Measurements from ENCODE around the gene BPI. TPM values are rescaled to one million over a fixed set of nuclear protein-coding genes. Genes with fewer than 3 reads are reported as not detected.

BPI gene
- total RNA-seq, 2 donors from 2014 or later, result 0.41 to 4.5 TPM

DNA sequence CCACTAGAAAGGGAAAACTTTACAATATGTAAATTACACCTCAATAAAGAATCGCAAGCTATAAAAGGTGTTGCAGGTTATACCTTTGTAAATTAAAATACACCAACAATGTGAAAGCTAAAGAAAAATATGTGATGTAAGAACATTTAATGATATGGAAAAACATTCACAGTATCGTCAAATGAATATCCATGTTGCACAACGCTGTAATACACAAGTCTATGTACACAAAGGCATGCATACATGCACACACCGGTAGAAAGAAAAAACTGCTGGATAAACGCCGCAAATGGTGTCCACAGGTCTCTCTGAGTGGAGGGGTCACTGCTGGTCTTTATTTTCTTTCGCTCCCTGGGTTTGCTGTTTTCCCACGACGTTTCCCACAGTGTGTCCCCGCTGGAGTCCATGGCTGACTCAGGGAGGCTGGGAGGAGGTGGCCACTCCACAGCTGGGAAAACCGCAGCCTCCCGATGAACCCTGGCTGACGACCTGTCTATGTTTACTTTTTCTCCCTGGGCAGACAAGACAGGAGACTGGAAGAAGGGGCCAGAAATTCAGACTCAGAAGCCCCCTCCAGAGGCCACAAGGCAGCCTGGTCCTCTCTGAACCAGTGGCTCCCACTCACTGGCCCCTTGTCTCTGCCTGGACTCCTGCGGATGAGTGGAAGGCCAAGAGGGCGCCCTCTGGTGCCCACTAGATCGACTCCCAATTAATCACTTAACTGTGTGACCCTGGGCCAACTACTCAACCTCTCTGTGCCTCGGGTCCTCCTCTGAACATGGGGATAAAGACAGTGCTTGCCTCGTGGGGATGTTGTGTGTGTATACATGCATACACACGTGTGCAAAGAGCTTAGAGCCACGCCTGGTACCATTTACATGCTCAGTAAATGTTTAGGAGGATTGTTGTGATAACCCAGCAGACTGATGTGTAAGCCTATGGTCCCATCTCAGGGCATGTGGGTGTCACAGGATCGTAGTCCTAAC is 12.8 kb upstream of the BPI start:
- no peak for DNase-seq (ENCODE audit: low spot score)
- Histone ChIP-seq H3K9me3 (no peaks in the 10 kb centered on the region), H3K27me3 (replicated peaks; ENCODE audit: insufficient read depth) (no peaks in the 10 kb centered on the region), H3K4me1 (replicated peaks) (no peaks in the 10 kb centered on the region), H3K4me3 (no peak overlapping the region), H3K27ac (no peak overlapping the region), H3K36me3 (no peaks in the 10 kb centered on the region)
- TF ChIP-seq POLR2A (IDR thresholded peaks at IDR 0.05), result no peak
- TF ChIP-seq, protein P1, sequence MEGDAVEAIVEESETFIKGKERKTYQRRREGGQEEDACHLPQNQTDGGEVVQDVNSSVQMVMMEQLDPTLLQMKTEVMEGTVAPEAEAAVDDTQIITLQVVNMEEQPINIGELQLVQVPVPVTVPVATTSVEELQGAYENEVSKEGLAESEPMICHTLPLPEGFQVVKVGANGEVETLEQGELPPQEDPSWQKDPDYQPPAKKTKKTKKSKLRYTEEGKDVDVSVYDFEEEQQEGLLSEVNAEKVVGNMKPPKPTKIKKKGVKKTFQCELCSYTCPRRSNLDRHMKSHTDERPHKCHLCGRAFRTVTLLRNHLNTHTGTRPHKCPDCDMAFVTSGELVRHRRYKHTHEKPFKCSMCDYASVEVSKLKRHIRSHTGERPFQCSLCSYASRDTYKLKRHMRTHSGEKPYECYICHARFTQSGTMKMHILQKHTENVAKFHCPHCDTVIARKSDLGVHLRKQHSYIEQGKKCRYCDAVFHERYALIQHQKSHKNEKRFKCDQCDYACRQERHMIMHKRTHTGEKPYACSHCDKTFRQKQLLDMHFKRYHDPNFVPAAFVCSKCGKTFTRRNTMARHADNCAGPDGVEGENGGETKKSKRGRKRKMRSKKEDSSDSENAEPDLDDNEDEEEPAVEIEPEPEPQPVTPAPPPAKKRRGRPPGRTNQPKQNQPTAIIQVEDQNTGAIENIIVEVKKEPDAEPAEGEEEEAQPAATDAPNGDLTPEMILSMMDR (IDR thresholded peaks at IDR 0.05), result peak in 1 of 4 experiments; percentile 19
- TF ChIP-seq POLR2AphosphoS5 (IDR thresholded peaks at IDR 0.05), result no peak
- 48% methylated on average over 21 of the region's 21 CpGs for WGBS
- intact Hi-C loops (cut with DNase I), result no loop called here

DNA sequence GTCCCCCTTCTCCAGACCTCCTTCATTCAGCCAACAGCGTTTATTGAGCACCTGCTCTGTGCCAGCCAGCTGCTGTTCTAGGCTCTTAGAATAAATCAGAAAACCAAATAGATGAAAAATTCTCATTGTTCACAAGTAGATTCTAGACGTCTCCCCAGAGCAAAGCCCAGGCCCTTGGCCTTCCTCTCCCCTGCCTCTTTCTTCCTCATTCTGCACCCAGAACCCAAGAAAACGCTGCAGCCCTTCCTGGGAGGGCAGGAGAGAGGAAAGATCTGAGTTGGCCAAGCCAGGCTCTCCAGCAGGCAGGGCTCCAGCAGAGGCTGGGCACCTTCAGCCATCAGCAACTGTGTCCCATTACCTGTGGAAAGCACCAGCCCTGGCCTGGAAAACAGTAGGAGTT is 12.0 kb upstream of the BPI start:
- TF ChIP-seq, protein P1 (IDR thresholded peaks at IDR 0.05), result no peak
- TF ChIP-seq POLR2A (IDR thresholded peaks at IDR 0.05) (no peak), POLR2AphosphoS5 (IDR thresholded peaks at IDR 0.05) (no peak)
- no peaks in the 10 kb centered on the region for H3K4me1 ChIP-seq (replicated peaks)
- H3K9me3 ChIP-seq, result no peaks in the 10 kb centered on the region
- H3K36me3 ChIP-seq, result no peaks in the 10 kb centered on the region
- no peak overlapping the region for H3K4me3 ChIP-seq
- intact Hi-C loops (cut with DNase I), result no loop called here
- no peak for DNase-seq (ENCODE audit: low spot score)
- H3K27ac ChIP-seq, result no peak overlapping the region
- H3K27me3 ChIP-seq (replicated peaks; ENCODE audit: insufficient read depth), result no peaks in the 10 kb centered on the region
- 58% methylated on average over 3 of the region's 3 CpGs for WGBS

DNA sequence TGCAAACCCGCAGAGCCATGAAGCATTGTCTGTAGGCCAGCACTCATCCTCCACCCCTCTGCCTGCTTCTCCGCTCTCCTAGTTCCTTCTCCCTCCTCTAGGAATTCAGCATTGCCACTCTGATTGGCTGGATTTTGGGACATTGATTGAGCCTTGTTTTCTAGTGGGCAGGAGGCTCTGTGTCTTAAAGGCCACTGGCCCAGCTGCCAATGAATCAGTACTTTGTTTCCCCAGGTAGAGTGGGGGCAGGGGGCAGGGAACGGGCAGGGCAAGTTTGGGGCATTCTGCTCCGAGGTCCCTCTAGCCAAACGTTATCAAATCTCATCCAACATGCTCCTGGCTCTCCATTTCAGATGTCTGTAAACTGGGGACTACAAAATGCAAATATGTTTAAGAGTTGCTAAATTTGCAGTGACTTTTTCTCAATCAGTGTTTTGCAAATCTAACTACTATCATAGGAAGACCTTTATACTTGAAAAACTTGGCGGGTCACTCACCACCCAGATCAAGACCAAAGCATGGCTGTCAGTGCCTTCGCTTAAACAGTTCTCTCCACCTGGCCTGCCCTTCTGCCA is 10.4 kb upstream of the BPI start:
- H3K4me1 ChIP-seq (replicated peaks), result no peaks in the 10 kb centered on the region
- H3K4me3 ChIP-seq, result no peak overlapping the region
- H3K9me3 ChIP-seq, result no peaks in the 10 kb centered on the region
- TF ChIP-seq POLR2A (IDR thresholded peaks at IDR 0.05) (no peak), POLR2AphosphoS5 (IDR thresholded peaks at IDR 0.05) (no peak)
- TF ChIP-seq, protein P1 (IDR thresholded peaks at IDR 0.05), result no peak
- intact Hi-C loops (cut with DNase I), result no loop called here
- 66% methylated on average over 7 of the region's 7 CpGs for WGBS
- no peaks in the 10 kb centered on the region for H3K27me3 ChIP-seq (replicated peaks; ENCODE audit: insufficient read depth)
- H3K36me3 ChIP-seq, result no peaks in the 10 kb centered on the region
- no peak overlapping the region for H3K27ac ChIP-seq
- no peak for DNase-seq (ENCODE audit: low spot score)

DNA sequence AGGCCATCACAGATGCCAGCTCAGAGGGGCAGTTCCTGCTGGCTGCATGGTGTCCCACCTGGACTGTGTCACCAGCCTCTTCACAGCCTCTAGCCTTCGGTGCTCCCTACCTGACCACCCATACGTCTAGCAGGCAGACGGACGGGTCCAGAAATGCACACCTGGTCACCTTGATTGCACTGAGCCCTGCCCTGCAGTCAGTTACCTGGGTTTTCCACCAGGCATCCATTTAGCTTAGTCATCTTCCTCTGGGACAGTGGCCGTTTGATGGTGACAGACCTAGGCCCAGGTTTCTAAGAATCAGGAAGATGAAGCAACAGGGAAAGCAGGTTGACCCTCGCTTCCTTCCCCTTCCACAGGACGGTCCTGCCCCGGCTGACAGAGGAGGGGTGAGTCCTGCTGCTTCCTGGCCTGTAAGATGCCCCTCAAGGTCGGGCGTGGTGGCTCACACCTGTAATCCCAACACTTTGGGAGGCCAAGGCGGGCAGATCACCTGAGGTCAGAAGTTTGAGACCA is 9.8 kb upstream of the BPI start:
- DNase-seq (ENCODE audit: low spot score), result no peak
- H3K27ac ChIP-seq, result no peak overlapping the region
- no peaks in the 10 kb centered on the region for H3K9me3 ChIP-seq
- H3K4me1 ChIP-seq (replicated peaks), result no peaks in the 10 kb centered on the region
- H3K36me3 ChIP-seq, result no peaks in the 10 kb centered on the region
- intact Hi-C loops (cut with DNase I), result no loop called here
- TF ChIP-seq, protein P1 (IDR thresholded peaks at IDR 0.05), result no peak
- TF ChIP-seq POLR2A (IDR thresholded peaks at IDR 0.05), result no peak
- no peak for TF ChIP-seq POLR2AphosphoS5 (IDR thresholded peaks at IDR 0.05)
- WGBS, result 86% methylated on average over 11 of the region's 11 CpGs
- no peaks in the 10 kb centered on the region for H3K27me3 ChIP-seq (replicated peaks; ENCODE audit: insufficient read depth)
- no peak overlapping the region for H3K4me3 ChIP-seq
